Kidney tubule cell (primary cell): ENCODE data around the gene CBLN3.

Experiments
- DNase-seq: peaks from one replicate; pipeline ENCODE4 v3.0.0-alpha.2; 2018; ENCODE audit warnings: low spot score

CBLN3 gene

GRCh38 chr14:24426150-24426911 is 3.1 kb downstream of the CBLN3 start:
- no peak for DNase-seq

GRCh38 chr14:24425704-24426103 is 3.8 kb downstream of the CBLN3 start:
- DNase-seq = peak; percentile 67

GRCh38 chr14:24422694-24423601 is 6.5 kb downstream of the CBLN3 start:
- DNase-seq = no peak

- DNase-seq = no peak
Measured at GRCh38 chr14:24422261-24422660, 7.2 kb downstream of the CBLN3 start.

- peak; percentile 75 for DNase-seq
Measured at GRCh38 chr14:24418492-24418873, 11.0 kb downstream of the CBLN3 start.

GRCh38 chr14:24417832-24418491 is 11.5 kb downstream of the CBLN3 start:
- no peak for DNase-seq

GRCh38 chr14:24416932-24417619 is 12.4 kb downstream of the CBLN3 start:
- DNase-seq = no peak

GRCh38 chr14:24416254-24416931 is 13.1 kb downstream of the CBLN3 start:
- DNase-seq = no peak

- no peak for DNase-seq
Measured at GRCh38 chr14:24415421-24416253, 13.8 kb downstream of the CBLN3 start.

GRCh38 chr14:24414732-24415420 is 14.6 kb downstream of the CBLN3 start:
- DNase-seq = no peak

GRCh38 chr14:24414077-24414476 is 15.4 kb downstream of the CBLN3 start:
- no peak for DNase-seq

- peak; percentile 51 for DNase-seq
Measured at GRCh38 chr14:24411443-24412389, 17.8 kb downstream of the CBLN3 start.

GRCh38 chr14:24409956-24410355 is 19.5 kb downstream of the CBLN3 start:
- no peak for DNase-seq

- DNase-seq = no peak
Measured at GRCh38 chr14:24409192-24409591, 20.3 kb downstream of the CBLN3 start.

GRCh38 chr14:24408764-24409163 is 20.7 kb downstream of the CBLN3 start:
- DNase-seq = no peak

- no peak for DNase-seq
Measured at GRCh38 chr14:24407608-24408325, 21.7 kb downstream of the CBLN3 start.

- DNase-seq = no peak
Measured at GRCh38 chr14:24406416-24406815, 23.1 kb downstream of the CBLN3 start.

GRCh38 chr14:24404814-24405213 is 24.7 kb downstream of the CBLN3 start:
- DNase-seq = no peak
